ENCODE data around the gene RDH5.

RDH5 gene

DNA sequence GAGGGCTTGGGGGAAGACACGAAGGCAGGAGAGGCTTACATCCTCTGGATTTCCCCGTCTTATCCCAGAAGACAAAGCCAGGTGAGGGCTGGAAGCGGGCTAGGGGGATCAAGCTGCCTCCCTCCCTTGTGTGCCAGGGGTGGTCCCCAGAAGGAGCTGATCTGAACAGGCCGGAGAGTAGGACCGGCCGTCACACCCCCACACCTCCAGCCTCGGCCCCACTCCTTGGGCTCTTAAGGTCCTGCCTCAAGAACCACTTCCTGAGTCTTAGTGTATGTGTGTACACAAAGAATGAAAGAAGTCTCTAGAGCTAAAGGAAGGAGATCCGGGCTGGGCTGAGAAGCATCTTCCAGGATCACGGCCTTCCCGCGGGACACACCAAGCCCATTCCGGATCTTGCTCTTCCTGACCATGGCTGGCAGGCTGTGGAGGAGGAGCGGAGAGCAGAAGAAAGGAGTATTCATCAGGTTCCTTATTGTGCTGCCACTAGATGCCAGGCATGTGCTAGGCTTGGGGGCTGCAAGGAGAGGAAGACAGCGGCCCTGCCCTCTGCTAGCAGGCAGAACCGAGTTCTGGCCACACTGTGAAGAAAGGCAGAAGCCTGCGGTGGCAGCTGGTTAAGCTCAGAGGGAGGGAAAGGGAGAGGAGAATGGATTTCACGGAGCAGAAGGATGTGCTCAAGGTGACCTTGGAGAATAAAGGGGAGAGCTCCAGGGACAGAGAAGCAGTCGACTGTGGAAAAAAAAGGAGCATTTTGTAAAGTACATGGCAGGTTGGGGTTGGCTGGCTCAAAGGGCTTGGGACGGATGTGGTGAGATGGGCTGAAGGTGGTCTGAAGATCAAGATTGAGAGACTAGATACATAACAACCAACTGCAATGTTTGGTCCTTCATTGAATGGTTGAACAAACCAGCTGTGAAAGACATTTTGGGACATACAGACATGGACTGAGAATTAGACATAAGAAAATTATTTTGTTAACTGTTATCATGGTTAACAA lies 9.9 kb downstream of the RDH5 start:
- DNase-seq: no peak

DNA sequence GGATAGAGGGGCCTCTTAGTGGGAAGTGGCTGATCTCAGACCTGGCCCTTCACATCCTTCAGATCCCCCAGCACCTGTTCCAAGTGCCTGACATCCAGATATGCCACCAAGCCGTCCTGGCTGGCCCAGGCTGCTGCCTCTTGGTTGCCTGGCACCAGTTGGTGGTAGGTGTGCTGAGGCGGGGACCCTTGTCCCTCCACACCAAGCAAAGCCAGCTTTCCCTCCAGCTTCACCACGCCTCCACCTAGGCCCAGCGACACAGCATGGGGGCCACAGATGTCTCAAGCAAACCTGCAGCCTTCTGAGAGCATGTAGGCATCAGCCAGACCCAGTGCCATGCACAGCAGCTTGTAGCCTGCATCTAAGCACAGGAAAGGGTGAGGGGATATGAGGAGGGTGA lies 12.1 kb downstream of the RDH5 start:
- no peak for DNase-seq

DNA sequence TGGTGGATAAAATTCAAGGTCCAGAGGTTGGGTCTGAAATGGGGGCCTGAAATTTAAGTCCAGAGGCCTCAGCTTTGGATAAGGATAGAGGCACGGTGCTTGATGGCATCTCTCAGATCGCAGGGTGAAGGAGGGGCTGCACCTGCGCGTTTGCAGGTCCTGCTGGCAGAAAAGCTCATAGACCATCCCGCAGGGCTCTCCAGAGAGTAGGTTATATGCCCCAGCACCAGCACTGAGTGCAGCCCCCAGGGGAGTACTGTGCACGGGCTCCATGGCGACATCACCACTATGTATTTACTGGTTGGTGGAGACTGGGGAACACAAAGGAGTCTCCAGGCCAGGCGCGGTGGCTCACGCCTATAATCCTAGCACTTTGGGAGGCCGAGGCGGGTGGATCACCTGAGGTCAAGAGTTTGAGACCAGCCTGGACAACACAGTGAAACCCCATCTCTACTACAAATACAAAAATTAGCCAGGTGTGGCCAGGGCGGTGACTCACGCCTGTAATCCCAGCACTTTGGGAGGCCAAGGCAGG lies 12.9 kb downstream of the RDH5 start:
- DNase-seq: no peak

DNA sequence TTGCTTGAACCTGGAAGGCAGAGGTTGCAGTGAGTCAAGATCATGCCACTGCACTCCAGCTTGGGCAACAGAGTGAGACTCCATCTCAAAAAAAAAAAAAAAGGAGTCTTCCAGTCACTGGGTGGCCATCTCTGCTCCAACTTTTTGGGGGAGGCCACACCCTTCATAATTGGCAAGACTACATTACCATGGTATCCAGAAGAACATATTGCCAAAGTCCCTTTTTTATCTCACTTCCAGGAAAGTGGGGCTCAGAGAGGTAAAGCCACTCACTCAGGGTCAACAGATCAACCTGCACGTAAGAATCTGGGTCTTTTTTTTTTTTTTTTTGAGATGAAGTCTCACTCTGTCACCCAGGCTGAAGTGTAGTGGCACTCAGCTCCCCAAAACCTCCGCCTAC lies 13.7 kb downstream of the RDH5 start:
- DNase-seq: no peak

DNA sequence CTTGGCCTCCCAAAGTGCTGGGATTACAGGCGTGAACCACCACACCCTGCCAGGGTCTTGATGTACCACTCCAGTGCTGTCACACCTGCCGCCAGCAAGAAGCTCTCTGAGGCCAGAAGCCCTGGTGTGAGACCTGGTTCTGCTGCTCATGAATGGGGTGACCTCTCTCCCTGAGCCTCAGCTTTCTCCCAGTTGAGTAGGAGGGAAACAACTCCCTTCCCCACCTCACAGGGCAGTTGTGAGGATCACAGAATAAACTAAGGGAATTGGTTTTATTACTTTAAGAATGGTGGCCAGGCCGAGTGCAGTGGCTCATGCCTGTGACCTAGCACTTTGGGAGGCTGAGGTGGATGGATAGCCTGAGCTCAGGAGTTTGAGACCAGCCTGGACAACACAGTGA lies 14.4 kb downstream of the RDH5 start:
- no peak for DNase-seq

DNA sequence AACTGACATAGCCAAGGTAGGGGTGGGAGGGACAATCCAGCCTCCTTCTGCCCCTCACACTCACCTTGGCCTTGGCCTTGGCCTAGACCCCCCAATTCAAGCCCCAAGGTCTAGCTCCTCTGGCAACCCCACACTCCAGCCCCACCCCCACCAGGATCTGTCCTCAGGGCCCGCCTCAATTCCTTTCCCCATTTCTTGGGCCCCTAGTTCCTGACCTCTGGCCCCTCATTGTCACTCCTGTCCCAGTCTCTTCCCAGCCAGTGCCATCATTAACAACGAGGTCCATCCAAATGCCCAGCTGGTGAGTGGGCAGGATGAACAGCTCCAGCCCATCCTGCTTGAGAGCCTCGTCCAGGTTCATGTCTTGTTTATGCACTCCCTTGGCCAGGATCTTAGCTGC lies 15.9 kb downstream of the RDH5 start:
- DNase-seq: no peak

DNA sequence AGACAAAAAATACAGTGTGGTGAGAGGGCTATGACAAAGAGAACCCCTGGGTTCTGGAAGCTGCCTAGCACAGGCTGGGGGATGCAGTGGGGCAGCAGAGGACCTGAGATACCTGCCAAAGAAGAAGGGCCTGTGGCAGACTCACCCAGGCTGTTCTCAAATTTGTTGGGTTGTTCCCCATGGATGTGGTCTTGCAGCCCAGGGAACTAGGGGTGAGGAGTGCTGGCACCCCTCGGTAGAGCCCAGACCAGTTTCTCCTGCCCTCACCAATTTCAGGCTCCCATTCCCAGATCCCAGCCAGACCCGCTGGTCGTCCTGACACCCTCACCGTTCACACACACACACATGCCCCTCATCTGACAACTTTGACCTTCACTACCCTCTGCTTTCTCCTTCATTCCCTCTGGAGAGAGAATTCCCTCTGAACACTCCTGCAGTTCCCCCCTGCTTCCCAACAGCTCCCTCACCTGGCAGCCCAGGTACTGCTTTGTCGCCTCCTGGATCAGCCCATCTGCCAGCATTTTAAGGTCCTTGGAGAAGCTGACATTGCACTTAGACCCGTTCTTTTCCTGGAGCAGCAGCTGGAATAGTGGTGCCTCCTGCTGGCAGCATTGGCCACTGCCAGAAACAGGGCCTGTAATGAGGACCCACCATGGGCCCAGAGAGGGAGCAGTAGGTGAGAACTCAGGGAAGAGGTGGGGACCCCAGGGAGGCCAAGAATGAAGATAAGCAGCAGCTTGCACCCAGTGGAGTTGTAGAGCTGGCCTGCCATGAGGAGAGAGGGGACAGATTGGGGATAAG lies 16.8 kb downstream of the RDH5 start:
- no peak for DNase-seq

DNA sequence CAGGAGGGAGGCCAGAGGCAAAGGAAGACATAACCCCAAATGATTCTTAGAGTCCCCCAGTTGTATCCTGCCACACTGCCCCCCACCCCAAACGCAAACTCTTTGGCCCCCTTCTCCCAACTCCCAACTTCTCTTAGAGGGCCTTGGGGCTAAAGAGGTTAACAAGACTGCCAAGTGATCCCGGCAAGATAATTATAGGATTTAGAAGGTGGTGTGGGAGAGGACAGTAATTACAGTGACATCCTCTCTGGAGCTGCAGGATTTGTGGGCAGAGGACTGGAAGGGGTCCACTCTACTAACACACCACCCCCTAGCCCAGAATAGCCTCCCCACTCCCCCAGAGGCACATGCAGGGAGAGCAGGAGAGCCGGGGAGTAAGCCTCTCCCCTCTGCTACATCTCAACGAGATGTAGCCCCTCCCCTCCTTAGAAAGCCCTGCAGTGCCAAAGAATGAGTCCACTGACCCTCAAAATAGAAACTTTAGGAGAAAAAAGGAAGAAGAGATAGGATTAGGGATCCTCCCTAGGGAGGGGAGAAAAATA lies 17.5 kb downstream of the RDH5 start:
- DNase-seq: no peak

DNA sequence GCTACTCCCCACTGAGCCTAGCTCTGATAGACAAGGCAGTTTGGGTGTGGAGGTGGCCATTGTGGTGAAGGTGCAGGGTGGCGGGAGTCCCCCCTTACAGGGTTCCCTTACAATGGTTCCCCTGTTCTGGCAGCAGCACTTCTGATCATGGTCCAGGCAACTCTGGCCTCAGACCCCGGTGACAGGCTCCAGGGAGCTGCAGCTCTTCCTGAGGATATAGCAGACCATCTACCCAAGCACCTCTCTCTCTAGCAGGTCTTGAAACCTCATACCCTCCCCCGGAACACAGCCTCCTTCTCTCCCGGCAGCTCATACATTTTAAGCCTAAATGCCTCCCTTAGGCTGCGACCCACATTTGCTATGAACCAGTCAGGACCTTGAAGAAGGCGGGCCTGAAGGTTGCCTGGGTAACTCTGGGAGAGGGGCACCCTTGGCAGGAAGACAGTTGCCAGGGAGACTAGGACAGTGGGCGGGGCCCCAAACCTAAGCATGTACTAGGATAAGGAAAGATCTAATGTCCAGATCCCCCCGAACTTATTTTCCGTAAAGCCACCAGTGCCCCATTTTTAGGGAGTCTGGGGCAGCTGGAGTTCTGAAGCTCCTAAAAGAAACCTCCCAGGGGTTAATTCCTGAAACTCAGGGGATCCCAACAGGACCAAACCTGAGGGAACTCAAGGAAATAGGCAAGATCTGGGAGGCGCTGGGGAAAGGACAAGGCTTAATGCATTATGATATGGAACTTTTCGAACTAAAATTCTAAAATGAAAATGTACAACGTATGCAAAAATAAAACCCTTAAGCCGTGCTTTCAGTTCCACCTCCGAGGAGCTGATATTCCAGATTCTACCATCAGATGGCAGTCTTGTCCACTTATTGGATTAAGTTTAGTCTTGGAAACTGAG lies 18.2 kb downstream of the RDH5 start:
- DNase-seq: peak; percentile 78

DNA sequence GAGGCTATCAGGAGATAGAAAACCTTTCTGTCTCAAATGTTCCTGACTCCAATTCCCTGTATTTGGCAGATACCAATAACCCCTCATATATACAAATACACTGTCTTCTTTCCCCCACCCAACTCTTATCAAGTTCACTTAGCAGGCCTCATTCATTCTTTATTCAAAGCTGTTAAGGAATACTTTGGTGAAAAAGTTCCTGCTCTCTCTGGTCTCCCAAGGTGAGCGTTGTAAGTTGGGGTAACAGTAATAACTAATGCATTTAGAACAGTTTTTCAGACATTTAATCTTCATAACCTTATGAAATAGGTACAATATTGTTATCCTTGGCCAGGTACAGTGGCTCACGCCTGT lies 18.8 kb downstream of the RDH5 start:
- DNase-seq: no peak

DNA sequence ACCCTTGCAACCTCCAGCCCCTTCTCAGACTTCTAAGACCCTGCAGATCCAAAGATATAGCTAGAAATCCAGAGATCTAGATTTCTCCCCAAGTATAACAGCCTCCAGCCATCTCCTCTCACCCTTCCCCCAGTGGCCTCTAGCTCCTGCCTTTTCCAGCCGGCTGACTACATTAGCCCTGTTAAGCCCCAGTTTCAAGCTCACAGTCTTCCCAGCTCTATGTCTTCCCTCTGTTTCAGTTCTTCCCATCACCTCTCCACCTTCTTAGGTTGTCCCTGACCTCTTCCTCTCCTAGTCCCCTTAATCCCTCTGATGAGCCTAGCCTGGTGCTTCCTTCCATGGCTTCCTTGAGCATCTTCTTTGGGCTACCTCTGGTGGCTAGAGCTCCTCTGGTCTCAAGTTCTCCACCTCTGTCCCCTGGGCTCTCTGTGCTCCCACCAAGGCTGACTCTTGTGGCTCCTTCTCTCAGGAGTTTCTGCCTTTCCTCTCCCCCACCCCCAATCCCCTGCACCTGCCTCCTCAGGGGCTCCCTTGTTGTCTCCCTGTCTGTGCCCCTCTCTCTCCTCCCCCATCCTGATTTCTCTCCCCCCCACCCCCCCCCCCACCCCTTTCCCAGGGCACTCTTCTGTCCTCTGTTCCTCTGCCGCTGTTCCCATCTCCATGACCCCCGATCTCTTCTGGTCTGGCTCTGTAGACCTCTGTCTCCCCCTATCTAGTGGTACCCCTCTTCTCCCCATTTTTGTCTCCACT lies 21.9 kb downstream of the RDH5 start:
- no peak for DNase-seq

DNA sequence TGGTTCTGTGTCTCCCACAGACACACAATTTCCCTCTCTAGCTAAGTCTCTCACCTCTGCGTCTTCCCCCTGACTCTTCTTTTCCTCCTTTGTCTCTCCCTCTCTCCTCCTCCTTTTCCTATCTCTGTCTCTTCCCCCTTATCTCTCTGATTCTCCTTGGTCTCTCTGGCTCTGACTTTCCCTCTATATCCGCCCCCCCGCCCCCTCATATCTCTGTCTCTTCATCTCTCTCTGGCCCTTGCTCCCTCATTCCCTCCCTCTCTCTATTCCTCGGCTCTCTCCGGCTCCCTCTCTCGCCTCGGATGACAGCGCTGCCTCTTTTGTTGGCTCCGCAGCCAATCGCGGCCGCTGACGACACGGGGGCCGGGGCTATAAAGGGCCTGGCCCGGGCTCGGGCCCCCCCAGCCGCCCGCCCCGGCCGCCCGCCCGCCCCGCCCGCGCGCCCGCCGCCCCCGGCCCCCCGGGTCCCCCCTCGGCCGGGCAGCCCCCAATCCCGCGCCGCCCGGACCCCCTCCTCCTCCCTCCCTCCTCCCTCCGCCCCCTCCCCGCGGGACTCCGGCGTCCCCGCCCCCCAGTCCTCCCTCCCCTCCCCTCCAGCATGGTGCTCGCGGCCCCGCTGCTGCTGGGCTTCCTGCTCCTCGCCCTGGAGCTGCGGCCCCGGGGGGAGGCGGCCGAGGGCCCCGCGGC lies 22.7 kb downstream of the RDH5 start, which contains the start of gene GDF11:
GDF11 (plus strand) TSS at position 404 of the 687 bp plus-strand sequence; CDS start at position 599, 195 bp downstream.
- peak; percentile 82 for DNase-seq

DNA sequence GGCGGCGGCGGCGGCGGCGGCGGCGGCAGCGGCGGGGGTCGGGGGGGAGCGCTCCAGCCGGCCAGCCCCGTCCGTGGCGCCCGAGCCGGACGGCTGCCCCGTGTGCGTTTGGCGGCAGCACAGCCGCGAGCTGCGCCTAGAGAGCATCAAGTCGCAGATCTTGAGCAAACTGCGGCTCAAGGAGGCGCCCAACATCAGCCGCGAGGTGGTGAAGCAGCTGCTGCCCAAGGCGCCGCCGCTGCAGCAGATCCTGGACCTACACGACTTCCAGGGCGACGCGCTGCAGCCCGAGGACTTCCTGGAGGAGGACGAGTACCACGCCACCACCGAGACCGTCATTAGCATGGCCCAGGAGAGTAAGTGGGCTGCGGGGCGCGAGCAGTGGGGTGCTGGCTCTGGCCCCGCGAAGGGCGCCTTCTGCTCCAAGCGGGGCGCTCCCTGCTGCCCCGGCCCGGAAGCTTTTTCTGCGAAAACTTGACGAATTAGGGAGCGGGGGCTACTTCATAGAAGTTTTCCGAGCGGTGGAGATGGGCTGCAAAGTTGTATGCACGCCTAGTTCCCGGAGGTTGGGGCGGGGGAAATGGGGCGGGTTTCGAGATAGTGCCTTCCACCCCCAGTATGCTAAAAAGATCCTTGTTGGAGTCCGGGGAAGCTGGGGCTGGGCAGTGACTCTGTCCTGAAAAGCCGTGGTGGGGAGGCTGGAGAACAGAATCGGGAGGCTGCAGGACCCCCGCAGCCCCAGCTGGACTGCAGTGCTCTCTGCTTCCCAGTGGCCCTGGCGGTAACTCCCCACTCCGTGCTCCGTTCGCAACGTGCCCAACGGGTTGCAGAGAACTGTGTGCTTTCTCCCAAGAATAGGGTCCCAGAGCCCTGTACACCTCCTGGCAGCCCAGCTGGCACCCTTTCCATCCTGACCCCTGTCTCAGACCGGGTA lies 23.5 kb downstream of the RDH5 start:
- DNase-seq: no peak

DNA sequence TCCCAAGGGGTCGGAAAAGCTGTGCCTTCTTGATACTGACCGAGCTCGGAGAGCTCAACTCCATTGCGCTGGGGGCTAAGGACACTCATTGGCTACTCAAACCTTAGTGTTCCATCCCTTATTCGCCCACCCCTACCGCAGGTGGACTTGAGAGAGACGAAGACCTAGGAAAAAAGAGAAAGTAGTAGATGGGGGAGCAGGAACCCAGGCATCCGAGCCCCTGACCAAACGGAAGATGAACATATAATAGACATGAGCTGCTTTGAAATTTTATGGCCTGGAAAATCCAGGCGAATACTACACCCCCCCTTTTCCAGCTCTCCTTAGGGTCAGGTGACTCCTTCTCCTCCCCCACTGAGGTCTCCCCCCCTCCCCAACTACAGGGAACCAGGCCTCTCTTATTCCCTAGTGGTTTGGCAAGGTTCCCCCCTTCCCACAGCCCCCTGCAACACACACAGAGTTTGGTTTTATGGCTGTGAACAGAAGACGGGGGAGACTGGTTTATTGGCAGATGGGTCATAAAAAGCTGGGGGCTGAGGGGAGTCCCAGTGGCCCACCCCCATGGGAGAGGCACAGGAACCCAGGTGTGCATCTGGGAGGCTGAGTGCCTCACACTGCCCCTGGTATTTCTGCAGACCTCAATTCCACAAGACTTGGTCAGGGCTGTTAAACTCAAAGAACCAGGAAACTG lies 24.3 kb downstream of the RDH5 start:
- DNase-seq: no peak

DNA sequence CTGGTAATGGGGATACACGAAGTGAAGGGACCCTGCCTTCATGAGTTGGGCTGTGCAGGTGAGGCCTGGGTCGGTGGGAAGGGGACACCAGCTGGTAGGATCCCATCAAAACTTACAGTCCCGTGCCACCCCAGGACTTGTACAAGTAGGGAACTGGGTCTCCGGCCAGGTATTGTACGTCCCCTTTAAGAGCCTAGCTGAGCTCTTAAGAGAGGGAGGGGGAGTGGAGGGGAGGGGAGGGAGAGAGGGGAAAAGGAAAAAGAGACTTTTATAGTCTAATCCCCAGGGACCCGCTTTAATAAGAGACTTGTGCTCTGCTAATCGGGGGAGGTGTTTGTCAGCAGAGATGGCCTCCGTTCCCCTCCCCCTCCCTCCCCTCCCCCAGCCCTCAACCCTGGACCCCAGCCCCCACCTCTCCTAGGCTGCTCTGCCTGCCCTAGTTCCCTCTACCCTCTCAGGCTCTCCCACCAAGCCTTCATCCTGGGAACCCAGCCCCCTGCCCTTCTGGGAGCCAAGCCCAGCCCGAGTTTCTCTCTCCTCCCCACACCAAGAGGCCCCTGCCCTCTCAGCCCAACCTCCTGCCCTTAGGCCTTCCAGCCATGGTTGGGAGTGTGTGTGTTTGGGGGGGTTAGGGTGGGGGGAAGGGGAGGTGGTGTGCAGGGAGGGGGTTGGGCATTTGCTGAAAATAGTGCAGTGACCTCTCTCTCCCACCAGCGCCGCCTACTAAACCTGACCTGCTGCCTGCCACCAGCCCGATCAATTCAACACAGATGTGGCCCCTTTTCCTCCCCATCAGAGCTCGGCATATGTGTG lies 25.4 kb downstream of the RDH5 start:
- DNase-seq: peak; percentile 19

DNA sequence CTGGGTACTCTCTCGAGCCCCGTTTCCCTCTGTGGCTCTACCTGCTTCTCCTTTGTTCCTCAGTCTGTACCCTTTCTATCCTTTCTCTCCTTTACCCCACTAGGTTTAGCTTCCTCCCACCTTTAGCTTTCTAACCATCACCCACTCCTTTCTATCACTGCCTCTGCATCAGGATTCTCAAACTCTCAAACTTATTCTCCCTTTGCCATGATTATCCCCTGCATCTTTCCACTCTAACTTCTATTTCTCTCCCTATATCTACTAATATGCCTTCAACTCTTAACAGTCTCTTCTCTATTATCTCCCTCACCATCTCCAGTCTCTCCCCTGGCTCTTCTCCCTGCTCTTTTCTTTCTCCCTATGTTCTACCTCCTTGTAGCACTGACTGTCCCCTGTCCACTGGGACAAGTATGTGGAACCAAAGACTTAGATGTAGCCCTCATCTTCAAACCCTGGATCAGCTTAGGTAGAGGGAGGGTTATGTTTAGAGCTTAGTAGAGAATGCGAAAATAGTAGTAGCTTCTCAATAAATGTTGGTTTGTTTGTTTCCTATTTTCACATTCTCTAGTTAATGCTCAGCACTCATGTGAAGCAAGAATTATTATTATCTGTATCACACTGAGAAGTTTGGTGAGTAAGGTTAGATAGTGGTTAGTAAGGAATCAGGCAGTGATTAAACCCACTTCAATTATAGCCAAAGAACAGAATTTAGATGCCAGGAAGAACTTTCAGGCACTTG lies 26.1 kb downstream of the RDH5 start:
- DNase-seq: no peak

DNA sequence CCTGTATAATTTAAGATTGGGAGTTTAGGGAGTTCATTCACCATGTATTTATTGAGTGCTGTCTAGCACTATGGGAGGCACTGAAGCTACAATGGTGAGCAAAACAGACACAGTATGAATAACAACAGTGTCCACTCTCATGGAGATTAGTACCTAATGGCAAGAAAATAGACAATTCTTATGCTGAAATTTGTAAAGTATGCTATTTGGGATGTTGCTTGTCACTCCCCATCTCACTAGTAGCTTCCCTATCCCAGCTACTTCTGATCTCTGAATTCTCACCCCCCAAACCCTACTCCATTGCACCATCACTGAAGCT lies 26.7 kb downstream of the RDH5 start:
- no peak for DNase-seq

Measured in NCI-H1092 (cell line).